GM19324 (cell line): ENCODE measurements around the gene FOXP4.

Experiments used
- ATAC-seq: cut with Tn5 transposase; IDR thresholded peaks from one replicate; pipeline ENCODE4 v1.9.1; 2021; ENCODE audit warnings: mild to moderate bottlenecking, moderate library complexity; ENCODE audit not compliant: unreplicated experiment, low FRiP score

The FOXP4 gene

GRCh38 chr6:41580690-41581089 lies 34.5 kb downstream of the FOXP4 start:
- ATAC-seq: no peak

GRCh38 chr6:41581381-41581991 lies 35.3 kb downstream of the FOXP4 start:
- no peak for ATAC-seq

GRCh38 chr6:41582540-41582939 lies 36.4 kb downstream of the FOXP4 start:
- ATAC-seq: no peak

- no peak for ATAC-seq
These were observed 37.4 kb downstream of the FOXP4 start for GRCh38 chr6:41583565-41583964.

- ATAC-seq: no peak
These were observed 38.0 kb downstream of the FOXP4 start for GRCh38 chr6:41584205-41584604.

GRCh38 chr6:41584668-41585205 lies 38.6 kb downstream of the FOXP4 start:
- ATAC-seq: no peak

GRCh38 chr6:41585605-41586004 lies 39.4 kb downstream of the FOXP4 start:
- no peak for ATAC-seq

GRCh38 chr6:41586252-41587007 lies 40.2 kb downstream of the FOXP4 start:
- no peak for ATAC-seq

GRCh38 chr6:41587131-41587879 lies 41.1 kb downstream of the FOXP4 start:
- no peak for ATAC-seq

GRCh38 chr6:41588111-41588510 lies 41.9 kb downstream of the FOXP4 start:
- no peak for ATAC-seq

- ATAC-seq: no peak
These were observed 43.0 kb downstream of the FOXP4 start for GRCh38 chr6:41589223-41589622.

GRCh38 chr6:41589636-41590622 lies 43.7 kb downstream of the FOXP4 start:
- ATAC-seq: no peak

GRCh38 chr6:41591122-41591521 lies 44.9 kb downstream of the FOXP4 start:
- no peak for ATAC-seq

GRCh38 chr6:41591859-41592502 lies 45.8 kb downstream of the FOXP4 start:
- no peak for ATAC-seq

- no peak for ATAC-seq
These were observed 47.2 kb downstream of the FOXP4 start for GRCh38 chr6:41593406-41593805.

GRCh38 chr6:41593839-41594238 lies 47.7 kb downstream of the FOXP4 start:
- ATAC-seq: no peak

- ATAC-seq: no peak
These were observed 48.1 kb downstream of the FOXP4 start for GRCh38 chr6:41594326-41594725.

GRCh38 chr6:41594766-41595165 lies 48.6 kb downstream of the FOXP4 start:
- no peak for ATAC-seq

GRCh38 chr6:41595166-41595565 lies 49.0 kb downstream of the FOXP4 start:
- ATAC-seq: no peak
